MM.1S (cell line): ENCODE measurements around the gene RASGRP4.

ENCODE experiments used
- CTCF ChIP-seq: fragments of 300-600 bp; sonication (generic); IDR thresholded peaks from 2 replicates; pipeline ENCODE4 v1.5.1; 2016; ENCODE audit warnings: antibody characterized with exemption, low read length, mixed read lengths
- EZH2 ChIP-seq: fragments of 300-600 bp; sonication (generic); optimal IDR thresholded peaks from 2 replicates; pipeline ENCODE3; 2017; ENCODE audit warnings: low read depth, mild to moderate bottlenecking, antibody characterized with exemption, low read length, mixed read lengths
- EZH2phosphoT487 ChIP-seq: fragments of 300-600 bp; sonication (generic); IDR thresholded peaks from 2 replicates; pipeline ENCODE4 v1.6.1; 2018; ENCODE audit warnings: antibody characterized with exemption, low read length

- TF ChIP-seq CTCF: no peak
- no peak for TF ChIP-seq EZH2
- no peak for TF ChIP-seq EZH2phosphoT487
These were observed 39.6 kb downstream of the RASGRP4 start for GRCh38 chr19:38386300-38386970.
